Measurements from ENCODE around the gene SOS1.

The SOS1 gene

GRCh38 chr2:39027421-39027820 lies 93.4 kb downstream of the SOS1 start:
- DNase-seq (ENCODE audit: low read depth): no peak
- no peak overlapping the region for H3K4me3 ChIP-seq (ENCODE audit: low read depth, low read length)
- no peak for TF ChIP-seq CTCF (IDR thresholded peaks at IDR 0.05; ENCODE audit: low read depth, low read length, missing control alignments)

- no peak for TF ChIP-seq CTCF (IDR thresholded peaks at IDR 0.05; ENCODE audit: low read depth, low read length, missing control alignments)
- no peak for DNase-seq (ENCODE audit: low read depth)
Measured at GRCh38 chr2:39024833-39025232, 96.0 kb downstream of the SOS1 start.

GRCh38 chr2:39023649-39024048 lies 97.2 kb downstream of the SOS1 start:
- DNase-seq (ENCODE audit: low read depth): no peak
- no peak overlapping the region for H3K4me3 ChIP-seq (ENCODE audit: low read depth, low read length)
- TF ChIP-seq CTCF (IDR thresholded peaks at IDR 0.05; ENCODE audit: low read depth, low read length, missing control alignments): no peak

More at GRCh38 chr2:39024833-39025232, 96.0 kb downstream of the SOS1 start:
- no peak overlapping the region for H3K4me3 ChIP-seq (ENCODE audit: low read depth, low read length)

- H3K4me3 ChIP-seq (ENCODE audit: low read depth, low read length): no peak overlapping the region
- no peak for DNase-seq (ENCODE audit: low read depth)
- no peak for TF ChIP-seq CTCF (IDR thresholded peaks at IDR 0.05; ENCODE audit: low read depth, low read length, missing control alignments)
Measured at GRCh38 chr2:39022642-39023235, 98.1 kb downstream of the SOS1 start.

GRCh38 chr2:39020383-39020782 lies 100.5 kb downstream of the SOS1 start:
- TF ChIP-seq CTCF (IDR thresholded peaks at IDR 0.05; ENCODE audit: low read depth, low read length, missing control alignments): no peak
- no peak overlapping the region for H3K4me3 ChIP-seq (ENCODE audit: low read depth, low read length)
- DNase-seq (ENCODE audit: low read depth): no peak

- no peak for DNase-seq (ENCODE audit: low read depth)
- no peak for TF ChIP-seq CTCF (IDR thresholded peaks at IDR 0.05; ENCODE audit: low read depth, low read length, missing control alignments)
- H3K4me3 ChIP-seq (ENCODE audit: low read depth, low read length): no peak overlapping the region
Measured at GRCh38 chr2:39018638-39019037, 102.2 kb downstream of the SOS1 start.

GRCh38 chr2:39017334-39017733 lies 103.5 kb downstream of the SOS1 start:
- DNase-seq (ENCODE audit: low read depth): no peak
- TF ChIP-seq CTCF (IDR thresholded peaks at IDR 0.05; ENCODE audit: low read depth, low read length, missing control alignments): no peak
- no peak overlapping the region for H3K4me3 ChIP-seq (ENCODE audit: low read depth, low read length)
